Measurements from ENCODE around the gene TK2. TPM values are rescaled to one million over a fixed set of nuclear protein-coding genes. Genes with fewer than 3 reads are reported as not detected.

Gene TK2
- total and polyA plus RNA-seq, 8 donors = 31.4 to 41.2 (median 34.8) TPM

- H3K27me3 ChIP-seq = no peaks in the 10 kb centered on the region
- peaks cover 30 to 63% of the 10 kb centered on the region in 2 donors for H3K4me1 ChIP-seq
- peak overlapping the region in 1 of 2 donors; percentile 63 for H3K27ac ChIP-seq
- H3K36me3 ChIP-seq = no peaks in the 10 kb centered on the region
- intact Hi-C loops (cut with DNase I) = no loop called here
- TF ChIP-seq CTCF (IDR thresholded peaks at IDR 0.05) = no peak
- no peak for DNase-seq
- H3K4me3 ChIP-seq = no peak overlapping the region
- ATAC-seq = no peak
- H3K9me3 ChIP-seq = no peaks in the 10 kb centered on the region
Measured at GRCh38 chr16:66509576-66509975, 40.3 kb downstream of the TK2 start.

GRCh38 chr16:66508914-66509496 is 40.9 kb downstream of the TK2 start:
- no peak overlapping the region for H3K4me3 ChIP-seq
- no peaks in the 10 kb centered on the region for H3K9me3 ChIP-seq
- H3K27me3 ChIP-seq = no peaks in the 10 kb centered on the region
- H3K4me1 ChIP-seq = peaks cover 30 to 63% of the 10 kb centered on the region in 2 donors
- intact Hi-C loops (cut with DNase I) = no loop called here
- no peak for DNase-seq
- peak overlapping the region; percentile 44 to 63 for H3K27ac ChIP-seq
- TF ChIP-seq CTCF (IDR thresholded peaks at IDR 0.05) = no peak
- ATAC-seq = no peak
- H3K36me3 ChIP-seq = no peaks in the 10 kb centered on the region

- no peak for DNase-seq
- peaks cover 30 to 61% of the 10 kb centered on the region in 2 donors for H3K4me1 ChIP-seq
- H3K36me3 ChIP-seq = no peaks in the 10 kb centered on the region
- TF ChIP-seq CTCF (IDR thresholded peaks at IDR 0.05) = no peak
- no peaks in the 10 kb centered on the region for H3K27me3 ChIP-seq
- intact Hi-C loops (cut with DNase I) = no loop called here
- peak; percentile 58 for ATAC-seq
- H3K4me3 ChIP-seq = no peak overlapping the region
- H3K27ac ChIP-seq = peak overlapping the region; percentile 44 to 63
- no peaks in the 10 kb centered on the region for H3K9me3 ChIP-seq
Measured at GRCh38 chr16:66508248-66508913, 41.5 kb downstream of the TK2 start.

GRCh38 chr16:66507731-66508239 is 42.1 kb downstream of the TK2 start:
- no peak overlapping the region for H3K4me3 ChIP-seq
- H3K36me3 ChIP-seq = no peaks in the 10 kb centered on the region
- DNase-seq (no peak), ATAC-seq (no peak)
- peaks cover 30 to 60% of the 10 kb centered on the region in 2 donors for H3K4me1 ChIP-seq
- TF ChIP-seq CTCF (IDR thresholded peaks at IDR 0.05) = no peak
- peak overlapping the region; percentile 44 to 63 for H3K27ac ChIP-seq
- no peaks in the 10 kb centered on the region for H3K27me3 ChIP-seq
- no peaks in the 10 kb centered on the region for H3K9me3 ChIP-seq
- intact Hi-C loops (cut with DNase I) = no loop called here

GRCh38 chr16:66503612-66504011 is 46.3 kb downstream of the TK2 start:
- Histone ChIP-seq H3K9me3 (no peaks in the 10 kb centered on the region), H3K4me3 (no peak overlapping the region), H3K27me3 (no peaks in the 10 kb centered on the region), H3K27ac (no peak overlapping the region), H3K4me1 (peaks cover 6 to 22% of the 10 kb centered on the region in 2 donors), H3K36me3 (no peaks in the 10 kb centered on the region)
- ATAC-seq (no peak), DNase-seq (no peak)
- intact Hi-C loops (cut with DNase I) = no loop called here
- TF ChIP-seq CTCF (IDR thresholded peaks at IDR 0.05) = no peak

Data from left lung (tissue), 10 donors.